AG08395 (cell line): ENCODE results near the gene HNRNPH1.

Experiments used
- DNase-seq: peaks from one replicate; pipeline ENCODE4 v3.0.0; 2012; ENCODE audit warnings: mixed read lengths, low spot score

HNRNPH1 gene

DNA sequence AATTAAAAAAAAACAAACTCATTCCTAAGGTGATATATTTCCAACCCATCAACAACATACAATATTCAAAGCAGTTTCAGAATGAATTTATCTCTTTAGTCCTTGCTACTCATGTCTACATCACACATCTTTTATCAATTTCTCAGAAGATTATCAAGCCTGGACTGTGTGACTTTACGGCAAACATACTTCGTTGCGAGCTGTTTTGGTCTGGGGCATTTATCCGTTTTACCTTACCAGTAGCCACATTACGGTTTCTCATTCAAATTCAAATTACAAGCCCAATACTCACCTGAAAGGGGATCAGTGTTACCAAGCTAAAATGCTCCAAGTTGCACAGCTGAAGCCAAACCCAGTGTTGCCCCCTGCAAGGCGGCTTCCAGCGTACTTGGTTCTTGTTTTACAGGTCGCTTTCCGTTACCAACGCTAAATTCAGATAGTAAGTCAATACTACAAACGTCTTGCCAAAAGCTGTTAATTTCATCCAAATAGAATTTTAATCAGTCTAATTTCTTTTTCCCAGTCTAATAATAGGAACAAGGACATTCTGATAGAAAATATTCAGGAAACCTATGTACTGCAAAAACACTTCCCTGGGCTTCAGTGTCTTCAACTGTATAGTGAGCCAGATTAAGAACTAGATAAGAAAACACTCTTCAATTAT lies 1.8 kb downstream of the HNRNPH1 start:
- DNase-seq, result no peak

DNA sequence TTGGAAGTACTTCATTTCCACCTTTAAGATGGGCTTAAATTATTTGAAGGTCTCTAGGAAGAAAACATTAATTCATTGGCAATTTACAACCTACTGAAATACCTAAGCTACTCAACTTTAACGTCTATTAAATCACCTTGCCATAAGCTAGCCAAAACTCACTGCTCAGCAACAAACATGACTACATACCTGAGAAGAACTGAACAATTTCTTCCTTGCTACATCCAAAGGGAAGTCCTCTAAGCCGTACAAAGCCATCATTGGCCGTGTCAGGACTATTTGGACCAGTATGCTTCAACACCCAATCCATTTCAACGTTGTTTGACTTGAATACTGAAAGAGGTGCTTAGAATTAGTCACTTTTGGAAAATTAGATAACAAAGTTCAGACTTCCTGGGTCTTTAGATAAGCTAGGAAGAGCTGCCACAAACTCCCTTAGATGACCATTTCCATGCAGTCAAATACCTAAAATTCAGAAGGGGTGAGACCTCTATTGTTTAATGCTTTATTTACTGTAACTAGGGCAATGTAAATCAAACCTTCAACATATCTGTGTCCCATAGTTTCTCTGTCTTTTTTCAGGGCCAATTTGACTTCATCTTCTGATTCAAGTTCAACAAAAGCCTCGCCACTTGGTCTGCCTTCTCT lies 2.6 kb downstream of the HNRNPH1 start:
- no peak for DNase-seq

DNA sequence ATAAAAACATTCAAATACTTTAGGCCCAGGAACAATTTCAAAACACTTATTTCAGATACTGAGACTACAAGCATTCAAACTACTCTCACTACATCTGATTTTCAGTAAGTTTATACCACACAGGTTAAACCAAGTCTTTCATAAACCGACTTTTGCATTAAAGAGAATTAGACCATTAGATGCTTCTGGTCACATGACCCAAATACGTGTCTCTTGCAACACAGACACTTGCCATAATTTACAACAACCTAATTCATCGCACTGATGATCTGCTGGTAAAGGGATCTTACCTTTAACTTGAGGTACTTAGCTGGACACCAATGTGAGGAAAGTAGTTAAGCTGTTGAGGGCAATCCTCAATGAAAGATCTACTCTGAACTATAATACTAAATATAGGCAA lies 3.2 kb downstream of the HNRNPH1 start:
- no peak for DNase-seq

DNA sequence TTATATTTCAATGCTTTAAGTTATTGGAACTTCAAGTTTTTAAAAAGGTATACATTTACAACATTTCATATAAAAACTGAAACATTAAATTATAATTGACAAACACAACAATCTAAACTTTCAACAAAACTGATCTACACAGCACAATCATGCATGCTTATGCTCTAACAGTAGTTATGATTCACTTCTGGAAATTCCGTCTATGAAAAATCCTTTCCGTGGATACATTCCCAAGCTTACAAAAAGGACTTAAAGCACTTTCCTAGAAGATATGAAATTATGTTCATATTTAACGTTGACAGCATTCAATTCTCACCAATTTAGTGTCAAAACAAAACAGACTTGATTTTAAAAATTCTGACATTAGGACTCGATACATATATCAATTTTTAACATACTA lies 3.7 kb downstream of the HNRNPH1 start:
- no peak for DNase-seq

DNA sequence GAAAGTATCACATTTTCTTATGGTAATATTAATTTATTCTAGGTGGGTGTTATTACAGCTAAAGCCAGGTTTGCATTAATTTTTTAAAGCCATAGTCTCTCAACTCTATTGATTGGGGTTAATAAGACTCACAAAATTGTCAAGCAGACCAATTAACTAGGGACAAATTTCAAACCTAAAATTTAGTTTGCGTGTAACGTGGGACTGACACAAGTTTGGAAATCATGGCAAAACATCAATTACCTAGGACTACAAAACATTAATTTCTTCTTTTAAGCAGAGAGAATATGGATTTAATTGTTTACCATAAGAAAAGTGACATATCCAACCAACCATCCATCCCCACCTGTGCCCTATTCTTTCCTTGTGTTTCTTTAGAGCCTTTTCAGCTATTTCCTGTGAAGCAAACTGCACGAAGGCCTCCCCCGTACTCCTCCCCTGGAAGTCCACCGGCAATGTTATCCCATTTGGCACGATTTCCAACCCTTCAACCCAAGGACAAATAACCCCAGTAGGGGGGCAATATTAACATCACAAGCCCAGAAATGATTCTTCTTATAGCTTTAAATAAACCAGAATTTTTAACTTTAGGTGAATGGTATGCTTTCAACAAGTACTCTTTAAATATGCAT lies 4.4 kb downstream of the HNRNPH1 start:
- DNase-seq, result no peak

DNA sequence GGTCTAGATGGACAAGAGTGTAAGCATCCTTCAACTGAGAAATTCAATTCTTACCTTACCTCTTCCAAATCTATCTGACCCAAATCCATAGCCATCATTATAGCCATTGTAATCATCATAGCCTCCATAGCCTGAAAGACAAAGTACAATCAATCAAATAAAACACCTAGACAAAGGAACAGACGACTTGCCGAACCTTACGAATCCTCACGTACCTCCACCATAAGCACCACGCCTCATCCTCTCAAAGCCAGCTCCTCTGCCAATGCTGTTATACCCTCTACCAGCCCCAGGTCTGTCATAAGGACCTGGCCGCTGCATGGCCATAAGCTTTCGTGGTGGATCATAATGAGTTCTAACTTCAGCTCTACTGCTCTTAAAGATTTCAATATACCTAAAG lies 5.5 kb downstream of the HNRNPH1 start:
- DNase-seq, result no peak

DNA sequence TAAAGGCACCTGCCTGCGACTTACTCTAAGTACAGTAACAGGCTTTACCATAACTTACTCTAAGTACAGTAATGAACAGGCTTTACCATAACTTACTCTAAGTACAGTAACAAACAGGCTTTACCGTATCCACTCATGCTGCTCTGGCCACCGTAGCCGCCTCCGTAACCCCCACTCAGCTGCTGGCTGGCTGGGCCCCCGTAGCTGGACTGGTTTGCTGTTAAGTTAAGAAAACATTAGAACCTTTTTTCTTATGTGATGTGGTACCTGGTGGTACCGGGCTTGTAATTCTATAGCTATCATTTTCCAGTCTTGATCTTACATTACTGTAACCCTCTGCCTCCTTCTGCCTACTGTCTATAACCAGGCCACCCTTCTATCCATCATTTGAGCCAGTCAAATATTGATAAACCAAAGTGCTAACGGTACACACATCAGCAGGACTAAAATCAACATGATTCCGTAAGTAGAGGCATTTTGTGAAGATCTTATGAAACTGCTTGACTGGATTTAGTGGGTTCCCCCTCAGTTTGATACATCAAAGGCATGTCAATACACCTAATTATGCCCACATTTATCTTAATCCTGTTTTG lies 7.4 kb downstream of the HNRNPH1 start:
- DNase-seq, result no peak

DNA sequence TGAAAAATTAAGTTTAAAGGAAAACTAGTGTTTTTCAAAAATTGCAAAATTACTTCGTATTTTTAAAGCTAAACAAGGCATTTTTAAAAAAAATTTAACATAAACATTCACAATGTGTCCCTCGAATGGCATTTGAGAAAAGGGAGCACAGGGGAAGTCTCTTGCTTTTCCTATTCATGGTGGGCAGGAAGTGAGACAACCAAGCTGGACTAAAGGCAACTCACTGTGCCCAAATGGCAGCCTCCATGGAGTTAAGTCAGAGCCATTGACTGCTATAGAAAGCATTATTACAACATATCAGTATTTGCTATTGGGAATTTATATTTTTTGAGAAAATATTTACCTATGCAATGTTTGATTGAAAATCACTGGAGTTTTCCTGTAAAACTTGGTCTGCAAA lies 8.3 kb downstream of the HNRNPH1 start:
- no peak for DNase-seq

DNA sequence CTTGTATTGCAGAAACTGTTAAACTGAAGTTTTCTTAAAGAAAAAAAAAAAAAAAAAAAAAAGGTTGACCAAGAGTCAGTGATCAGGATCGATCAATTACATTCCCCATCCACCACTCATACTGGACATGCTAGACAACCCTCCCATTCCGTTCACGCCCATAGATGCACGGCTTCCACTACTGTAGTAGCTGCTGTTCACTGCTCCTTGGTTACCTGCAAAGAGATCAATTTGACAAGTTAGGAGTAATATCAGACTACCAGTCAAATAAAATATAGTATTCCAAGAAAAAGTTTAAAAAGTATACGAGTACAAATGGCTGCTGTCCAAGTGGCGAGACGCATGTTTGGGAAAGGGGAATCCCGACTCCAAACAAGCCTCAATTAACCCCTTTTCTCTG lies 8.7 kb downstream of the HNRNPH1 start:
- no peak for DNase-seq

DNA sequence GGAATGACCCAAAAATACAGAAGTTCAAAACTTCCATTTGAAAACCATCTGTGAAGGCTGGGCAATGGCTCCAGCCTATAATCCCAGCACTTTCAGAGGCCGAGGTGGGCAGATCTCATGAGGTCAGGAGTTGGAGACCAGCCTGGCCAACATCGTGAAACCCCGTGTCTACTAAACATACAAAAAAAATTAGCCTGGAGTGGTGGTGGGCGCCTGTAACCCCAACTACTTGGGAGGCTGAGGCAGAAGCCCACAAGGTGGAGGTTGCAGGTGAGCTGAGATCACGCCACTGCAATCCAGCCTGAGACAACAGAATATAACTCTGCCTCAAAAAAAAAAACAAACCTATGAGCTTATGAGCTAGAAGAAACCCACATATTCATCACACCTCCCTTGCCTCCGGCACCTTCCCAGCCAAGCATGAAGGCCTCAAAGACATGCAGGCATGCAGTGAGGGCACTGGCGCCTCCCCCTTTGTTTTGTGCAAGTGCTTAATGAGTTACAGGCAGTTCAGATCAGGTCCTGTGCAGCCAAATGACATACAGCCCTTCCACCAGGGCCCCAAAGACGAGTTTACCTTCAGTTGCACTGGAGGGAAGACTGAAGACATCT lies 9.9 kb downstream of the HNRNPH1 start:
- no peak for DNase-seq

DNA sequence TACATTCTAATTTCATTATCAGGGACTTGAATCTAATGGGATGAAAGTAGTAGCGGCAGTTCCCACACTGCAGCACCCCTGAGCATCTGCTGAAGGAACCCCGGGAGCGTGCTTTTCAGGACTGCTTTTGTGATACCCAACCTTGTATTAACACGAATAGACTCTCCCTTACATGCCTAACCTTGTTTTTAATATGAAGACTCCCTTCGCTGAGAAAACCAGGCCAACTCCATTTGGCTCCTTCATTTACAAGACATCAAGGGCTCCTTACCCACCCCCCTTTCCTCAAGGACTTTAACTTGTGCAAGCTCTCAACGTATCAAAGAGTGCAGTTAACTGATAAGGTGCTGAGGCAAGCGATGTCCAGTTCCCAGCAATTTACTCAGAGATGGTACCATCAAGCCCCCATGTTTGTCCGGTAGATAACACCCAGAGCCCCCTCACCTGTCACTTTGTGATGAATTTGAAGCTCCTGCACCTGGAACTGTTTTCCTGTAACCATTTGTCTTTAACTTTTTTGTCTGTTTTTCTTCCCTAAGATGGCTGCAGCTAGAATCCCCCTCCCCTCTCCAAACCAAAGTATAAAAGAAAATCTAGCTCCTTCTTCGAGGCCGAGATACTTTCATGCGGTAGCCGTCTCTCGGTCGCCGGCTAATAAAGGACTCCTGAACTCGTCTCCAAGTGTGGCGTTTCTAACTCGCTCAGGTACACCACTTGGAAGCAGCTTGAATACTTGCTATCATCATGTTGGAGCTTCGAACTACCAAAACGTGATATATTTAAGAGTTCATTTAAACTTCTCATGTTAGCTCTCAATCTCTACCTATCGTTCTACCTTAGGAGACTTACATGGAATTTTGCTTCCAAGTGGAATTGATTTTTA lies 10.7 kb downstream of the HNRNPH1 start:
- DNase-seq, result no peak

DNA sequence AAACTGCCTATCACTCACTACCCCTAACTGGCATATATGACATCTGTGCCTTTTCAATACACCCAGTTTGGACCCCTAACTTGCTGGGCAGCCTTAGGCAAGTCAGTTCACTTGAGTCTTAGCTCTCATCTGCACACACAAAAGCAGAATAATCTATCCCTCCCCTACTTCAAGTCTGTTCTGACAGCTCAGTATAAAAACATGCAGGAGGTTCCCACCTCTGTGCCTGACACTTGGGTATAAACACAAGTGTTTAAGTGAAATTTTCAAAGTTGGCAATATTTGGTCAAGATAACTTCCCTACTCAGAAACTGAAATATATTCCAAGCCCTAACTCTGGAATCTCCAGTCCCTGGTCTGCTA lies 12.6 kb downstream of the HNRNPH1 start:
- no peak for DNase-seq

DNA sequence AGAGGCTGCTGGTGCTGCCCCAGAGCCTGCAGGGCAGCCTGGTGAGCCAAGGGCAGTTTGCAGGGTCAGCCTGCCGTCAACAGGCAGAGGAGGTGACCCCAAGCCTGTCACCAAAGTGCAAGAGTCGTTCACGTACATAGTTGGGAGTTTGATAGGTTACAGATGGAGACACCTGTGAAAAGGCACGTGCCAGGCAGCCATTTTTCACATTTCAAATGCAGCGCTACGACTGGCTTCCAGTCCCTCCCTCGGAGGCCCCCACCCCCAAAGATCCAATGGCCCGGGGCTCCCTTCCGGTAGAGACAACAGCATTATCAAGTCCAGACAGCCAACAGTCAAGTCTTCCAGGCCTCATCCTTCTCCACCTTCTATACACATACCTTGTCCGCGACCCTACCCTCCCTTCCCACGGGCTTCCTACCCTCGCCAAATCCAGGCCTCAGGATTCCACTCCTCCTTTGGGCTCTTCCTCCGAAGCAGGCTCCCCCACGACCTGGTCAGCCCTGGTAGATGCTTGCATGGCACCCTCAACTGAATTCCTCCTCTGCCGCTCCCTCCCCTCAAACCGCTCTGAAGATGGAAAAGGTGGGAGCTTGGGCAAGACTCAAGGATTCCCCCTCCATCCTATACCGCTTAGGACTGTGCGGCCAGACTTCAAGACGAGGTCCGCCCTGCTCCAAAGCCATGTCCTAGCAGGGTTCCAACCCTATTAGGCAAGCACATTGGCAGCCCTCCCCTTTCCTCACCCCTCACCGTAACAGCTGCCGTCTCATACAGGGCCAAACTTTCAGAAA lies 13.2 kb downstream of the HNRNPH1 start:
- DNase-seq, result no peak

DNA sequence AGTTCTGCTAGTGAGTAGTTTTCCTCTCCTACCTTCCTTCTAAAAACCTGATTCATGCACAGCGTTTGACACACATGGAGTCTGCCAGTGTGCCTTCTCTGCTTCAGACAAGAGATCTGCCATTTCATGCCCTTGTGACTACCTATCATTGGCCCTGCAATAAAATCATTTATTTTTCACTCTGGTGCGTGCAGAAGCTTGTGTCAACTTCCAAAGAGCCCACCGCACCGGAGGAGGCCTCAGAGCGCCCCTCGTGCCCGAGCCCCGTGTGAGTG lies 13.7 kb downstream of the HNRNPH1 start:
- no peak for DNase-seq

DNA sequence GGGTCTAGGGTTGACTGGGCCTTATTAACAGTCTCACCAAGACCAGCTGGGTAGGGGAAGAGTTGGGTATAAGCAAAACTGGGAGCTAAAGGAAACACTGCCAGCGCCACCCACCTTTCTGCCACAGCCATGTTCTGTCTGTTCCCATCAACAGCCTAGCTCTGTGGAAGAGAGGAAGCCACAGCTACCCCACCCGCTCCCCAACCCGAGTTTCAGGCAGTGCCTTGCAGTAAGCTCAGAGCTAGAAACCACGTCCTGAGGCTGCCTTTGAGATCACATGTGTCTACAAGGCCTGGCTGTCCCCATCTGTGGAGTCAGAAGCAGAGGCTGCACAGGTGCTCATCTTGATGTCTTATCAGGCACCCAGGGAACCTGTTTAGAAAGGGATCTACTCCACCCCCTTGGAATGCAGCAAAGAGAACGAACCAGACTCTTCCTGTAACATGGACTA lies 15.3 kb downstream of the HNRNPH1 start:
- DNase-seq, result no peak

DNA sequence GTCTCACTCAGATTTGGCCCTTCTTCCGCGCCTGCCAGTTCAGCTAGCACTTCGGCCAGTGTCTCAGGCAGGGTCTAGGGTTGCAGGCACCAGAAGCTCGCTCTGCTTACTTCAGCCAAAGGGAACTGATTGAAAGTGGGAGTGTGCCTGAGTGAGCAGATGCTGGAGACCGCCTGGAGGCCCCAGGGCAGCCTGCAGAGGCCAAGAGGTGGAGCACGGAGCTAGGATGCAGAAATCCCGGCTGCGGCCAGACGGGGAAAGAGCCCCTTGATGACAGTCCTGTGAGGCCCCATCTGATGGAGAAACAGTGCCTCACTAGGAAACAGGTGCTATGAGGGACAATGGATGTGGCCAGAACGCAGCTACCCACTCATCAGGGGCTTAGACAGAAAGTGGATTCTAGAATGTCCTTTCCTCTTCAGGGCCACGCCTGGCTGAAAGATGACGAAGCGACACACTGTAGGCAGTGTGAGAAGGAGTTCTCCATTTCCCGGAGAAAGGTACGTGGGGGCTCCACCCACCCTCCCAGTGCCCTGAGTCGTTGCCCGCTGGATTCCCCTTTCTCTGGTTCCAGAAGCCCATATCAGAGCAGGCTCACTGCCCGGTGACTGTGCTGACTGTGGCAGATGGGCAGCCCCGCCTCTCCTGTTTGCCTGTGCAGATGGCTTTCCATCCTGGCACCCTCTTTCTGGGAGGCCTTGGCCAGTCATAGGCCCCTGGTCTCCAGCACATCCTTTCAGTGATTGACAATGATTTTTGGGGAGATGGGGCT lies 16.1 kb downstream of the HNRNPH1 start:
- peak; percentile 43 for DNase-seq

DNA sequence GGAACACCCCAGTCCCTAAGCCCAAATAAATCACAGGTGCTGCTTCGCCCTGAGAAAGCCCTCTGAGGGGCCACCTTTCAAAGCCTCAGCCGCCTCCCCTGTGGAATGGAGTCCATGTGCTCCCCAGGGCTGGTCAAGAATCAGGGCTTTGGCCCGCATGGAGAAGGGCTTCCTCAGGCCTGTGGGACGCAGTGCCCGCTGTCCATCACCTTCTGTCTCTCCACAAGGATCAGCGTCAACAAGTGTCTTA lies 16.6 kb downstream of the HNRNPH1 start:
- no peak for DNase-seq

DNA sequence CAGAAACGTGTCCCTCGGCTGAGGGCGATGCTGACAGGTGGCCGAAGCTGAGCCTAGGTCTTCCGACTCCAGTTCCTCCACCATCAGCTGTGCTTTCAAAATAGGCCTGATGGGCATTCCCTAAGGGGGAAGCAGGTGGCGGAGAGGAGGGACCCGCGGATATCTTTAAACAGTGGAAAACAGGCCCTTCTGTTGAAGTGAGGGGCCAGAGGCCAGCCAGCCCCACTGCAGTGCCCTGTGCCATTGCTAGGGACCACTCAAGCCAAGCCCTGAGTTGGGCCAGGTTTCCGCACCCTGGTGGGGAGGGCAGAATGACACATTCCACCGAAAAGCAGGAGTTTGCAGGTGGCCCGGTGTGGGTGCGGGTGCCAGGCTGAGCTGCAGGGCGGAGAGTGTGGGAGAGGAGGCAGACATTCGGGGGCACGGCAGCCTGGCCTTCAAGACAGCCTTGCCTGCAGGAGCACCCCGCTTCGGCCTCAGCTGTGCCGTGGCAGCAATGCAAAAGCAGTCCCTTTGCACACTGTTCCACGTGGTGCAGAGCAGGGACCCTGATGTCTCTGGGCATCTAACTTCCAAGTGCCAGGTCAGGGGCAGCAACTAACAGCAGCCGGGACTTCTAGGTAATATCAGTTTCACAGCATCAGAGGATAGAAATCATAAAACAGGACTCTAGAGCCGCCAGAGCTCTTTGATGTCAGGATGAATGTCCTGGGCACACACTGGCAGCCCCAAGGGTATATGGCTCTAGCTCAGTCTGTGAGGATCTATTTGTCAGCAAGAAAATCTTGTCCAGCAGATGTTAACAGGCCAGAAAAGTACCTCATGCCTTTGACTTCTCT lies 17.2 kb downstream of the HNRNPH1 start:
- no peak for DNase-seq

DNA sequence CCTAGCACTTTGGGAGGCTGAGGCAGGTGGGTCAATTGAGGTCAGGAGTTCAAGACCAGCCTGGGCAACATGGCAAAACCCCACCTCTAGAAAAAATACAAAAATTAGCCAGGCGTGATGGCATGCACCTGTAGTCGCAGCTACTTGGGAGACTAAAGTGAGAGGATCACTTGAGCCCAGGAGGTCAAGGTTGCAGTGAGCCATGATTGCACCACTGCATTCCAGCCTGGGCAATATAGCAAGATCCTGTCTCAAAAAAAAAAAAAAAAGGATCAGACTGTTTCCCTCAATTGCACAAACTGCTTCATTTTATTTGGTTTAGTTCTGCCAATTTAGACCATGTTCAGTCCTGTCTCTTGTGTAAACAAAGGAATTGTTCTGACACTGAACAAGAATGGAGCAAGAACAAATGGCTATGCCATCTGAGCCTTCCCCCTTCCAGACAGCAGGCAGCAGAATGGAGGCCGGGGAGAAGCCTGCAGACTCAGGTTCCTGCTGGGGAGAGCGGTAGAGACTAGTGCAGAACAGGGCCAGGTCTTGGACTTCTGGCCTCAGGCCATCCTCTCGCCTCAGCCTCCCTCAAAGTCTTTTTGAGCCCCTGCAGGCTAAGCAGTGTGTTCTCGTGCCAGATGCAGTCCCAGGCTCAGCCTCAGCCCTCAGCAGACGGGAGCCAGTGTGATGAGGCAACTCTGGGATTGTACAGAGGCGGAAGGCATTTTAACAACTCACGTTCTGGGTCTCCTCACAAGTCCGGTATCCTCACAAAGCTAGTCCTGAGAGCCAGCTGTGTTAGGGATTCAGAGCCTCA lies 18.2 kb downstream of the HNRNPH1 start:
- no peak for DNase-seq
